Activated effector memory CD4-positive, alpha-beta T cell treated with anti-CD3 and anti-CD28 coated beads, Interleukin-2, amount 50 U/mL, for 16 hours (primary cell): ENCODE results near the gene CLSTN2.

Source experiments
- DNase-seq: peaks from one replicate; pipeline ENCODE4 v3.0.0-alpha.2; 2020

Gene CLSTN2

GRCh38 chr3:139935016-139935865 is at the start of gene CLSTN2:
TSS of gene CLSTN2 (plus strand) at chr3:139935185.
- no peak for DNase-seq

- no peak for DNase-seq
Observed at GRCh38 chr3:139887431-139887830, 47.6 kb upstream of the CLSTN2 start.

GRCh38 chr3:139888561-139889140 is 46.3 kb upstream of the CLSTN2 start:
- DNase-seq, result no peak

- DNase-seq, result no peak
Observed at GRCh38 chr3:139893267-139893962, 41.6 kb upstream of the CLSTN2 start.

GRCh38 chr3:139893963-139894642 is 40.9 kb upstream of the CLSTN2 start:
- DNase-seq, result no peak

GRCh38 chr3:139894643-139894989 is 40.4 kb upstream of the CLSTN2 start:
- no peak for DNase-seq

GRCh38 chr3:139897759-139898158 is 37.2 kb upstream of the CLSTN2 start:
- no peak for DNase-seq

GRCh38 chr3:139906418-139906817 is 28.6 kb upstream of the CLSTN2 start:
- no peak for DNase-seq

- no peak for DNase-seq
Observed at GRCh38 chr3:139909811-139910210, 25.2 kb upstream of the CLSTN2 start.

- no peak for DNase-seq
Observed at GRCh38 chr3:139916271-139916670, 18.7 kb upstream of the CLSTN2 start.

GRCh38 chr3:139917226-139917785 is 17.7 kb upstream of the CLSTN2 start:
- no peak for DNase-seq

- DNase-seq, result no peak
Observed at GRCh38 chr3:139928708-139929505, 6.1 kb upstream of the CLSTN2 start.

- DNase-seq, result no peak
Observed at GRCh38 chr3:139930211-139930610, 4.8 kb upstream of the CLSTN2 start.

GRCh38 chr3:139933766-139934165 is 1.2 kb upstream of the CLSTN2 start:
- DNase-seq, result no peak

GRCh38 chr3:139934613-139935015 is 371 bp upstream of the CLSTN2 start:
- no peak for DNase-seq

- DNase-seq, result no peak
Observed at GRCh38 chr3:139935866-139936817, 1.2 kb downstream of the CLSTN2 start.

- no peak for DNase-seq
Observed at GRCh38 chr3:139937674-139938279, 2.8 kb downstream of the CLSTN2 start.

- DNase-seq, result no peak
Observed at GRCh38 chr3:139939681-139940190, 4.8 kb downstream of the CLSTN2 start.

- DNase-seq, result no peak
Observed at GRCh38 chr3:139940622-139941021, 5.6 kb downstream of the CLSTN2 start.

- DNase-seq, result no peak
Observed at GRCh38 chr3:139941580-139941979, 6.6 kb downstream of the CLSTN2 start.
